IMR-90 (cell line): Measurements from ENCODE around the gene C15orf39. TPM values are rescaled to one million over a fixed set of nuclear protein-coding genes. Genes with fewer than 3 reads are reported as not detected.

ENCODE experiments used
- ATAC-seq: fragments of 200-7000 bp; cut with Tn5 transposase; 2 replicates; pipeline ENCODE4 v1.9.1; 2020; ENCODE audit warnings: low read depth, mild to moderate bottlenecking, moderate library complexity
- BruUV-seq: library from RNA; stranded (reverse); fragments of 400-500 nt; replicated peaks from 2 replicates; lab custom pipeline; 2021; lab: Mats Ljungman, UMichigan
- CTCF ChIA-PET: fragments of 300-600 bp; formaldehyde crosslinking; extraction: SDS; loops from one replicate; lab custom pipeline; 2021; ENCODE audit warnings: antibody characterized with exemption; lab: Yijun Ruan, JAX
- POLR2A ChIA-PET: fragments of 300-600 bp; sonication (Branson Sonifier 250); formaldehyde crosslinking; loops from one replicate; lab custom pipeline; 2022; ENCODE audit warnings: antibody characterized with exemption; ENCODE audit not compliant: unreplicated experiment; lab: Charles Lee
- DNase-seq: peaks from one replicate; pipeline ENCODE4 v3.0.0; 2013
- H2AFZ ChIP-seq: replicated peaks from 2 replicates; pipeline ENCODE3; 2013; ENCODE audit warnings: low read length, mild to moderate bottlenecking; ENCODE audit not compliant: poor library complexity
- H2AK5ac ChIP-seq: 2 replicates; pipeline ENCODE4 v1.6.1; 2013; ENCODE audit warnings: low read depth, low read length, inconsistent platforms
- H2AK9ac ChIP-seq: replicated peaks from 2 replicates; pipeline ENCODE3; 2013; ENCODE audit warnings: mild to moderate bottlenecking, low read depth, low read length, moderate library complexity; ENCODE audit not compliant: poor library complexity
- H2BK120ac ChIP-seq: 2 replicates; pipeline ENCODE4 v1.6.1; 2013; ENCODE audit warnings: low read depth, low read length, inconsistent platforms
- H2BK15ac ChIP-seq: 3 replicates; pipeline ENCODE4 v1.6.1; 2013; ENCODE audit warnings: low read depth, low read length, inconsistent platforms
- H2BK20ac ChIP-seq: 2 replicates; pipeline ENCODE4 v1.6.1; 2013; ENCODE audit warnings: low read depth, mild to moderate bottlenecking, inconsistent platforms, low read length, moderate library complexity
- H2BK5ac ChIP-seq: 2 replicates; pipeline ENCODE4 v1.6.1; 2013; ENCODE audit warnings: mild to moderate bottlenecking, low read depth, low read length, inconsistent platforms; ENCODE audit not compliant: poor library complexity, severe bottlenecking
- H3K14ac ChIP-seq: replicated peaks from 2 replicates; pipeline ENCODE4 v1.6.1; 2013; ENCODE audit warnings: low read depth, low read length, inconsistent platforms
- H3K18ac ChIP-seq: 2 replicates; pipeline ENCODE4 v1.6.1; 2013; ENCODE audit warnings: low read depth, low read length, control low read depth
- H3K23ac ChIP-seq: 2 replicates; pipeline ENCODE4 v1.6.1; 2013; ENCODE audit warnings: low read depth, low read length, inconsistent platforms
- H3K27ac ChIP-seq: 2 replicates; pipeline ENCODE4 v1.5.1; 2013; ENCODE audit warnings: mild to moderate bottlenecking, control low read depth, low read length; ENCODE audit not compliant: insufficient read depth
- H3K27me3 ChIP-seq: 2 replicates; pipeline ENCODE4 v1.6.1; 2013; ENCODE audit warnings: low read length; ENCODE audit not compliant: control insufficient read depth, insufficient read depth
- H3K36me3 ChIP-seq: 2 replicates; pipeline ENCODE4 v1.6.1; 2013; ENCODE audit warnings: low read length, mixed read lengths; ENCODE audit not compliant: control insufficient read depth, insufficient read depth
- H3K4ac ChIP-seq: 2 replicates; pipeline ENCODE4 v1.6.1; 2013; ENCODE audit warnings: low read depth, low read length, inconsistent platforms
- H3K4me1 ChIP-seq: 2 replicates; pipeline ENCODE4 v1.6.1; 2013; ENCODE audit warnings: low read length, mixed read lengths; ENCODE audit not compliant: control insufficient read depth, insufficient read depth
- H3K4me2 ChIP-seq: 2 replicates; pipeline ENCODE4 v1.6.1; 2013; ENCODE audit warnings: low read depth, mild to moderate bottlenecking, control low read depth, low read length, moderate library complexity
- H3K4me3 ChIP-seq: 2 replicates; pipeline ENCODE4 v1.5.1; 2013; ENCODE audit warnings: low read depth, mild to moderate bottlenecking, control low read depth, low read length, moderate library complexity; ENCODE audit not compliant: insufficient read depth
- H3K56ac ChIP-seq: 2 replicates; pipeline ENCODE4 v1.6.1; 2013; ENCODE audit warnings: low read length, inconsistent platforms; ENCODE audit not compliant: insufficient read depth; ENCODE audit errors: extremely low read depth
- H3K79me1 ChIP-seq, 2 experiments: 2 replicates each; pipeline ENCODE4 v1.6.1; 2013; ENCODE audit warnings: low read length in 2 of 2, inconsistent platforms in 1 of 2, low read depth in 1 of 2
- H3K9ac ChIP-seq: 2 replicates; pipeline ENCODE4 v1.6.1; 2013; ENCODE audit warnings: low read depth, low read length, control low read depth
- H3K9me1 ChIP-seq: 2 replicates; pipeline ENCODE4 v1.6.1; 2013; ENCODE audit warnings: low read length, inconsistent platforms; ENCODE audit not compliant: insufficient read depth
- H3K9me3 ChIP-seq: 2 replicates; pipeline ENCODE4 v1.6.1; 2013; ENCODE audit warnings: low read length; ENCODE audit not compliant: control insufficient read depth, insufficient read depth
- H4K20me1 ChIP-seq: 2 replicates; pipeline ENCODE4 v1.6.1; 2013; ENCODE audit warnings: low read length, inconsistent platforms; ENCODE audit not compliant: insufficient read depth
- H4K5ac ChIP-seq: 2 replicates; pipeline ENCODE4 v1.6.1; 2013; ENCODE audit warnings: mild to moderate bottlenecking, low read depth, low read length, control low read depth
- H4K8ac ChIP-seq, 2 experiments: 2 replicates each; pipeline ENCODE4 v1.6.1; 2013; ENCODE audit warnings: low read depth in 2 of 2, low read length in 2 of 2, control low read depth in 1 of 2, inconsistent platforms in 1 of 2
- H4K91ac ChIP-seq: 2 replicates; pipeline ENCODE4 v1.6.1; 2013; ENCODE audit warnings: low read depth, low read length, inconsistent platforms; ENCODE audit not compliant: insufficient read depth
- CEBPB ChIP-seq: IDR thresholded peaks from 2 replicates; pipeline ENCODE4 v1.6.1; 2012; ENCODE audit warnings: low read depth, low read length, improper control_type of control experiment
- CHD1 ChIP-seq: IDR thresholded peaks from 2 replicates; pipeline ENCODE4 v1.6.1; 2012; ENCODE audit warnings: low read depth, low read length, improper control_type of control experiment
- NFE2L2 ChIP-seq: fragments of 150-350 bp; IDR thresholded peaks from 2 replicates; pipeline ENCODE4 v1.6.1; 2016; ENCODE audit warnings: low read depth, mild to moderate bottlenecking, low read length
- RAD21 ChIP-seq: IDR thresholded peaks from 2 replicates; pipeline ENCODE4 v1.6.1; 2012; ENCODE audit warnings: low read length, improper control_type of control experiment
- WGBS, 2 experiments: methylation state at CpG; one replicate each; pipeline versions ENCODE4 v1.1.5 to v1.1.7; 2013; ENCODE audit warnings: missing lambda C conversion rate in 2 of 2; ENCODE audit not compliant: insufficient read length in 1 of 2; ENCODE audit errors: extremely low coverage in 2 of 2; 5-methylcytosine and 5-hydroxymethylcytosine counted together
- dilution Hi-C: fragments of 300-500 bp; cut with HindIII; formaldehyde crosslinking; loops from one replicate; pipeline ENCODE4 v1.14.3; 2018; ENCODE audit warnings: low sequenced_read_pairs; ENCODE audit not compliant: unreplicated experiment
- in situ Hi-C: fragments of 300-500 bp; cut with MboI; formaldehyde crosslinking; loops from 3 replicates; pipeline ENCODE4 v1.14.3; 2019; ENCODE audit warnings: low sequenced_read_pairs, inconsistent platforms, mixed read lengths
- intact Hi-C: fragments of 100-400 bp; cut with micrococcal nuclease; formaldehyde crosslinking; loops from 2 replicates; pipeline ENCODE4 v1.10.0; 2022
- polyA plus RNA-seq, 3 experiments: library from polyadenylated mRNA; depleted of rRNA; stranded (reverse); fragments of >200 nt; gene quantifications; 2 replicates each; pipeline ENCODE4 v1.2.3, GENCODE V29; 2012; ENCODE audit warnings: low replicate concordance in 1 of 3
- total RNA-seq: library from RNA; depleted of rRNA; stranded (reverse); fragments of >200 nt; gene quantifications from 2 replicates; pipeline ENCODE4 v1.2.3, GENCODE V29; 2012
- TF ChIP-seq, protein P1 (sequence below): conservative IDR thresholded peaks from 2 replicates; pipeline ENCODE4 v1.5.1; 2012; ENCODE audit warnings: mild to moderate bottlenecking, low read depth, low read length, improper control_type of control experiment

The C15orf39 gene
- total and polyA plus RNA-seq, 2 of the 4 experiments (the other 2 are of a cell fraction) = 1.3 to 5.7 TPM

DNA sequence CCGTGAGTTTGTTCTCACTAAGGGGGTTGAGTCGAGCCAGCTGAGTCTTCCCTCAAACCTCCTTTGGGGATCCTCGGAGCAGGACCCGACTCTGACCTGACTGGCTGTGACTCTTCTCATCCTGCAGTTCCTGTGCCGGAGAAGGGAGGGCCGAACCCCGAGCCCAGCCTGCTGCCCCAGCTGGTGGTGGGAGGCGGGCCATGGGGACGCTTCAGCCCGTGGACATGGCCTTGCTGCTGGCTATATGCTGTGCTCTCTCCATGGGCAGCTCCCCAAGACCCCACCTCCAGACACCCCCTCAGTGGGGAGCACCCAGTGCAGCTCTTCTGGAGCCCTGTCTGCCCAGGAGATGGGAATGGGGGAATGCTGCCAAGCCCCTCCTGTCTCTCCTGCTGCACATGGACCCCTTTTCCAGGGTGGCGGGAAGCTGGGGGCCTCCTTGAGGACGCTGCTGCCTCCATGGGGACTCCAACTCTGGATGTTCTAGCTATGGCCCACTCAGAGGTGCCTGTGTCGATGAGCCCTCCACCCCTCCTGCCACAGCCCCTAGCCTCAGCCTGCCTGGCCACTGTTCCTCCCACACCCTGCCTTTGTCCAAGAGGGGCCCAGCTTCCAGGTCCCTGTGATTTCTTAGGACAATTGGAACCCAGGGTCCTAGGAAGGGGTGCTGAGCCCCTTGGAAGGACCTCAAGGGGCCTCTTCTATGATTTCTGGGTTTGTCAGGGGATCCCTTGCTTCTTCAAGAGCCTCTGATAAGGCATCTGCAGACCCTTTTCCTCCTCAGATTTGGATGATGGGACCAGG, 12.8 kb downstream of the C15orf39 start (continued):
- TF ChIP-seq CEBPB = no peak

DNA sequence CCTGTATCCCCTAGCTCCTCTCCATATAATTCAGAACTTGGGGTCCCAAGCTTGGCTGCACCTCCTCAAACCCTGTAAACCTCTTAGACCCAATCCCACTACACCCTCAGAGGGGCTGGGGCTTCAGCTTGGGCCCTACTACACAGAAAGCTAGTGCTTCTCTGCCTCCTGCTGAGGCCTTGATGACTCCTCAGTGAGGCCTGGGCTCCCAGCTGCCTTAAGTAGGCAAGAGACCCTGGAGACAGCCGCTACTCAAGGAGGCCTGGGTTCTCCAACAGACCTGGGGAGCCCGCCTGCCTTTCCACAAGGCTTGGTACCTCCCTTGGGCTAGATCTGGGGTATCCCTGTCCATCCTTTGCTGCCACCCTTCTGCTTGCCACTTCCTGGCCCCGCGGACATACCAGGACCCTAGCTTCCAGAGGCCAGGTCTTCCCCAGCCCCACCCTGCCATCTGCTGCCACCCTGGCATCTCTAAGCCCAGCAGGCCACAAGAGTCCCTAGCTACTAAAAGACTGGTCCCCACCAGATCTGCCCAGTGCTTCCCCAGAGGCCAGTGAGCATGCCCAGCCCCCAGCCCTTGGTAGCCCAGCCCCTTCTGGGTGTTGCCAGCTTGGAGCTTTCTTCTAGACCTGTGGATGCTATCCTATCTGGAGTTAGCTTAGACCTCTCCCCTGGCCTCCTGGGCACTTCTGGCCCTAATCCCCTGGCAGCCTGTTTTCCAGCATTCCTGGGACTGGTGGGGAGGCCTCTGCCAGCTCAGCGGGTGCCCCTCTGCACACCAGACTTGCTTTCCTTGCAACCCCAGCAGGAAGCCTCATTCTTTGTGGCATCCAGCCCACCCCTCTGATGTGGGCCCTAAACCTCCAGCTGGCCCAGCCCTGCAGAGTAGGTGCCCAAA, 13.7 kb downstream of the C15orf39 start:
- Histone ChIP-seq H3K9me3 (no peaks in the 10 kb centered on the region), H4K20me1 (peaks cover 45% of the 10 kb centered on the region), H3K79me1 (peaks cover 8 to 25% of the 10 kb centered on the region in 2 experiments; a peak in 3 of 4 replicates), H4K8ac (no peak overlapping the region), H3K9me1 (no peaks in the 10 kb centered on the region), H3K9ac (no peak overlapping the region), H3K56ac (no peak overlapping the region), H3K4me1 (no peaks in the 10 kb centered on the region), H2AK5ac (no peak overlapping the region), H2AFZ (no peak overlapping the region), H3K36me3 (peaks cover 28% of the 10 kb centered on the region), H3K23ac (no peak overlapping the region), H4K91ac (no peak overlapping the region), H3K14ac (no peak overlapping the region), H3K4ac (no peak overlapping the region), H2BK20ac (no peak overlapping the region), H3K4me3 (no peak overlapping the region), H2BK15ac (no peak overlapping the region), H4K5ac (no peak overlapping the region), H3K4me2 (no peak overlapping the region), H3K18ac (no peak overlapping the region), H2BK5ac (no peak overlapping the region), H2AK9ac (peak overlapping the region; percentile 55), H3K27ac (no peak overlapping the region), H3K27me3 (peaks cover 3% of the 10 kb centered on the region; the same call in 1 of the 2 replicates), H2BK120ac (no peak overlapping the region)
- no TSS peak for BruUV-seq
- CTCF ChIA-PET = no interaction called here
- dilution Hi-C loops (no loop called here), intact Hi-C loops (no loop called here), in situ Hi-C loops (no loop called here)
- POLR2A ChIA-PET = no interaction called here
- TF ChIP-seq, protein P1, sequence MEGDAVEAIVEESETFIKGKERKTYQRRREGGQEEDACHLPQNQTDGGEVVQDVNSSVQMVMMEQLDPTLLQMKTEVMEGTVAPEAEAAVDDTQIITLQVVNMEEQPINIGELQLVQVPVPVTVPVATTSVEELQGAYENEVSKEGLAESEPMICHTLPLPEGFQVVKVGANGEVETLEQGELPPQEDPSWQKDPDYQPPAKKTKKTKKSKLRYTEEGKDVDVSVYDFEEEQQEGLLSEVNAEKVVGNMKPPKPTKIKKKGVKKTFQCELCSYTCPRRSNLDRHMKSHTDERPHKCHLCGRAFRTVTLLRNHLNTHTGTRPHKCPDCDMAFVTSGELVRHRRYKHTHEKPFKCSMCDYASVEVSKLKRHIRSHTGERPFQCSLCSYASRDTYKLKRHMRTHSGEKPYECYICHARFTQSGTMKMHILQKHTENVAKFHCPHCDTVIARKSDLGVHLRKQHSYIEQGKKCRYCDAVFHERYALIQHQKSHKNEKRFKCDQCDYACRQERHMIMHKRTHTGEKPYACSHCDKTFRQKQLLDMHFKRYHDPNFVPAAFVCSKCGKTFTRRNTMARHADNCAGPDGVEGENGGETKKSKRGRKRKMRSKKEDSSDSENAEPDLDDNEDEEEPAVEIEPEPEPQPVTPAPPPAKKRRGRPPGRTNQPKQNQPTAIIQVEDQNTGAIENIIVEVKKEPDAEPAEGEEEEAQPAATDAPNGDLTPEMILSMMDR = no peak
- no peak for TF ChIP-seq RAD21
- TF ChIP-seq NFE2L2 = no peak
- no peak for TF ChIP-seq CHD1
- no peak for TF ChIP-seq CEBPB
- WGBS, 2 experiments = 92% methylated on average over 4 of the region's 5 CpGs; no CpG with 5 or more reads in 1 of the 2 experiments
- DNase-seq (no peak), ATAC-seq (0 out of 2 replicates have a peak, but pooled peaks have one; percentile 18)
